ENCODE data around the gene FASTK.

DNA sequence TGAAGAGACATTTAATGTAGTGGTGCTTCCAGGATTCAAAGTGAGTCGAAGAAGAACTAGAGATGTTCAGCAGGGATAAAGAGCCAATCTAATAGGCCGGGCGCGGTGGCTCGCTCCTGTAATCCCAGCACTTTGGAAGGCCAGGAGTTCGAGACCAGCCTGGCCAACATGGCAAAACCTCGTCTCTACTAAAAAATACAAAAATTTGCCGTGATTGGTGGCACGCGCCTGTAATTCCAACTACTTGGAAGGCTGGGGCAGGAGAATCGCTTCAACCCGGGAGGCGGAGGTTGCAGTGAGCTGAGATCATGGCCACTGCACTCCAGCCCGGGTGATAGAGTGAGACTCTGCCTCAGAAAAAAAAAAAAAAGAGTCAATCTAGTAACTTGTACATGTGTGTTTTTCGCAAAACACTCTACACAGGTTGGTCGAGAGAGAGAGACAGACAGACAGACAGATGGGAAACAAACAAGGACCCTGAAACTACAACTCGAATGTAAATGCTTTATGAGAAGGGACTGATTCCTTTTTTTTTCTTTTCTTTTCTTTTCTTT lies 51.6 kb downstream of the FASTK start:
- TF ChIP-seq, protein P1, sequence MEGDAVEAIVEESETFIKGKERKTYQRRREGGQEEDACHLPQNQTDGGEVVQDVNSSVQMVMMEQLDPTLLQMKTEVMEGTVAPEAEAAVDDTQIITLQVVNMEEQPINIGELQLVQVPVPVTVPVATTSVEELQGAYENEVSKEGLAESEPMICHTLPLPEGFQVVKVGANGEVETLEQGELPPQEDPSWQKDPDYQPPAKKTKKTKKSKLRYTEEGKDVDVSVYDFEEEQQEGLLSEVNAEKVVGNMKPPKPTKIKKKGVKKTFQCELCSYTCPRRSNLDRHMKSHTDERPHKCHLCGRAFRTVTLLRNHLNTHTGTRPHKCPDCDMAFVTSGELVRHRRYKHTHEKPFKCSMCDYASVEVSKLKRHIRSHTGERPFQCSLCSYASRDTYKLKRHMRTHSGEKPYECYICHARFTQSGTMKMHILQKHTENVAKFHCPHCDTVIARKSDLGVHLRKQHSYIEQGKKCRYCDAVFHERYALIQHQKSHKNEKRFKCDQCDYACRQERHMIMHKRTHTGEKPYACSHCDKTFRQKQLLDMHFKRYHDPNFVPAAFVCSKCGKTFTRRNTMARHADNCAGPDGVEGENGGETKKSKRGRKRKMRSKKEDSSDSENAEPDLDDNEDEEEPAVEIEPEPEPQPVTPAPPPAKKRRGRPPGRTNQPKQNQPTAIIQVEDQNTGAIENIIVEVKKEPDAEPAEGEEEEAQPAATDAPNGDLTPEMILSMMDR (conservative IDR thresholded peaks at IDR 0.05; ENCODE audit: low read length), result no peak
- no peak for TF ChIP-seq EZH2phosphoT487 (IDR thresholded peaks at IDR 0.05; ENCODE audit: borderline replicate concordance)

Measured in Loucy (cell line).